ENCODE results near the gene CNTNAP2.

GRCh38 chr7:146201945-146202344 lies 85.3 kb downstream of the CNTNAP2 start:
- no peak for TF ChIP-seq POLR2A (IDR thresholded peaks at IDR 0.05; ENCODE audit: low read length)
- no peak for TF ChIP-seq GATA1 (IDR thresholded peaks at IDR 0.05; ENCODE audit: low read depth, low read length)
